Upper lobe of right lung (tissue), 1 donor: Measurements from ENCODE around the gene PANK4. TPM values are rescaled to one million over a fixed set of nuclear protein-coding genes. Genes with fewer than 3 reads are reported as not detected.

Experiments used
- ATAC-seq: fragments of 200-7000 bp; cut with Tn5 transposase; one replicate; pipeline ENCODE4 v1.9.1; 2020; ENCODE audit warnings: mild to moderate bottlenecking, moderate library complexity
- DNase-seq: peaks from one replicate; pipeline ENCODE4 v3.0.0-alpha.2; 2020
- H3K27ac ChIP-seq: fragments of 200-600 bp; one replicate; pipeline ENCODE4 v1.8.0; 2022
- H3K27me3 ChIP-seq: fragments of 200-600 bp; one replicate; pipeline ENCODE4 v1.8.0; 2022; ENCODE audit warnings: mild to moderate bottlenecking
- H3K36me3 ChIP-seq: fragments of 200-600 bp; one replicate; pipeline ENCODE4 v1.8.0; 2022
- H3K4me1 ChIP-seq: fragments of 200-600 bp; one replicate; pipeline ENCODE4 v1.8.0; 2022
- H3K4me3 ChIP-seq: fragments of 200-600 bp; one replicate; pipeline ENCODE4 v1.8.0; 2022; ENCODE audit warnings: mild to moderate bottlenecking
- H3K9me3 ChIP-seq: fragments of 200-600 bp; one replicate; pipeline ENCODE4 v1.8.0; 2022
- CTCF ChIP-seq: fragments of 200-600 bp; IDR thresholded peaks from one replicate; pipeline ENCODE4 v1.8.0; 2022; ENCODE audit warnings: antibody characterized with exemption
- intact Hi-C: fragments of 100-400 bp; cut with DNase I; formaldehyde crosslinking; loops from one replicate; pipeline ENCODE4 v1.11.0; 2022
- total RNA-seq: library from RNA; stranded (reverse); fragmentation: NEBNext Ultra II Directional; extraction: Animal tissue kit (Norgen Biotek cat#: 25700); gene quantifications from one replicate; pipeline ENCODE4 v1.2.1, GENCODE V29; 2021
- donor health status: DM: no; HTN: yes; CAD: no; lungs with severe emphysema.

Gene PANK4
- total RNA-seq, 1 donor from 2014 or later: 36.4 TPM

- Histone ChIP-seq H3K4me1 (peaks cover 25% of the 10 kb centered on the region), H3K27me3 (no peaks in the 10 kb centered on the region), H3K4me3 (no peak overlapping the region), H3K27ac (no peak overlapping the region), H3K9me3 (no peaks in the 10 kb centered on the region), H3K36me3 (peaks cover 56% of the 10 kb centered on the region)
- intact Hi-C loops: no loop called here
- TF ChIP-seq CTCF: no peak
- no peak for DNase-seq
- no peak for ATAC-seq
Observed at GRCh38 chr1:2559509-2560298, 33.3 kb upstream of the PANK4 start.

- DNase-seq (no peak), ATAC-seq (no peak)
- TF ChIP-seq CTCF: no peak
- Histone ChIP-seq H3K27me3 (no peaks in the 10 kb centered on the region), H3K4me1 (peaks cover 30% of the 10 kb centered on the region), H3K27ac (no peak overlapping the region), H3K4me3 (no peak overlapping the region), H3K9me3 (no peaks in the 10 kb centered on the region), H3K36me3 (peaks cover 56% of the 10 kb centered on the region)
- intact Hi-C loops: no loop called here
Observed at GRCh38 chr1:2558861-2559260, 32.5 kb upstream of the PANK4 start.

- intact Hi-C loops: no loop called here
- no peak overlapping the region for H3K4me3 ChIP-seq
- H3K4me1 ChIP-seq: peaks cover 30% of the 10 kb centered on the region
- no peak overlapping the region for H3K27ac ChIP-seq
- ATAC-seq (no peak), DNase-seq (no peak)
- no peaks in the 10 kb centered on the region for H3K27me3 ChIP-seq
- no peak for TF ChIP-seq CTCF
- no peaks in the 10 kb centered on the region for H3K9me3 ChIP-seq
- peaks cover 51% of the 10 kb centered on the region for H3K36me3 ChIP-seq
Observed at GRCh38 chr1:2558420-2558819, 32.0 kb upstream of the PANK4 start.

GRCh38 chr1:2557482-2558400, 31.3 kb upstream of the PANK4 start:
- Histone ChIP-seq H3K27ac (peak overlapping the region; percentile 98), H3K27me3 (no peaks in the 10 kb centered on the region), H3K4me1 (peaks cover 30% of the 10 kb centered on the region), H3K9me3 (no peaks in the 10 kb centered on the region), H3K4me3 (peak overlapping the region; percentile 94), H3K36me3 (peaks cover 44% of the 10 kb centered on the region)
- intact Hi-C loops: no loop called here
- no peak for ATAC-seq
- no peak for DNase-seq
- TF ChIP-seq CTCF: no peak

- Histone ChIP-seq H3K27me3 (no peaks in the 10 kb centered on the region), H3K4me3 (peak overlapping the region; percentile 94), H3K36me3 (peaks cover 36% of the 10 kb centered on the region), H3K9me3 (no peaks in the 10 kb centered on the region), H3K4me1 (peaks cover 30% of the 10 kb centered on the region), H3K27ac (peak overlapping the region; percentile 98)
- peak; percentile 82 for DNase-seq
- ATAC-seq: peak; percentile 37
- intact Hi-C loops: no loop called here
- no peak for TF ChIP-seq CTCF
Observed at GRCh38 chr1:2556678-2557481, 30.5 kb upstream of the PANK4 start.
